Lung (tissue), 12 donors: ENCODE results near the gene SND1. TPM values are rescaled to one million over a fixed set of nuclear protein-coding genes. Genes with fewer than 3 reads are reported as not detected.
"Not testable (repeated sequence)": the region's sequence is repeated elsewhere in the genome, so short reads cannot be mapped to it uniquely, and the experiment has no call there.

Source experiments
- ATAC-seq: fragments of 200-7000 bp; cut with Tn5 transposase; one replicate; pipeline ENCODE4 v1.9.1; 2020; ENCODE audit warnings: moderate number of reproducible peaks; ENCODE audit not compliant: insufficient read depth, low FRiP score
- DNase-seq, 3 donors: peaks; one replicate each; pipeline ENCODE4 v3.0.0-alpha.2; 2013 to 2017
- H3K27ac ChIP-seq, 2 donors: one replicate each; pipeline ENCODE4 v1.5.1; 2013; ENCODE audit warnings: mild to moderate bottlenecking in 2 of 2, moderate library complexity in 2 of 2, control low read depth in 1 of 2, inconsistent platforms in 1 of 2, low read depth in 1 of 2, low read length in 1 of 2
- H3K27me3 ChIP-seq, 3 donors: one replicate each; pipeline ENCODE4 v1.5.1; 2013; ENCODE audit warnings: low read length in 2 of 3; ENCODE audit not compliant: control insufficient read depth in 3 of 3, insufficient read depth in 3 of 3
- H3K36me3 ChIP-seq, 4 donors: one replicate each; pipeline ENCODE4 v1.5.1; 2013; ENCODE audit warnings: low read length in 4 of 4, mild to moderate bottlenecking in 1 of 4, moderate library complexity in 1 of 4; ENCODE audit not compliant: control insufficient read depth in 4 of 4, insufficient read depth in 4 of 4
- H3K4me1 ChIP-seq, 5 donors: one replicate each; pipeline ENCODE4 v1.5.1; 2013; ENCODE audit warnings: low read length in 5 of 5, mild to moderate bottlenecking in 2 of 5, moderate library complexity in 1 of 5; ENCODE audit not compliant: control insufficient read depth in 5 of 5, insufficient read depth in 5 of 5
- H3K4me3 ChIP-seq: one replicate; pipeline ENCODE4 v1.5.1; 2013; ENCODE audit warnings: mild to moderate bottlenecking, control low read depth, moderate library complexity
- H3K9ac ChIP-seq, 2 donors: one replicate each; pipeline ENCODE4 v1.5.1; 2013; ENCODE audit warnings: low read length in 2 of 2, control low read depth in 1 of 2; ENCODE audit not compliant: insufficient read depth in 1 of 2
- H3K9me3 ChIP-seq, 4 donors: one replicate each; pipeline ENCODE4 v1.5.1; 2013; ENCODE audit warnings: low read length in 3 of 4, mild to moderate bottlenecking in 1 of 4, moderate library complexity in 1 of 4; ENCODE audit not compliant: control insufficient read depth in 4 of 4, insufficient read depth in 3 of 4
- WGBS, 2 donors: extraction: QIAGEN DNeasy Blood & Tissue Kit; methylation state at CpG; one replicate each; pipeline ENCODE4 v1.1.7; 2013; 5-methylcytosine and 5-hydroxymethylcytosine counted together
- polyA plus RNA-seq, 2 donors: library from polyadenylated mRNA; stranded (reverse); fragments of 200-250 nt; gene quantifications; one replicate each; pipeline ENCODE4 v1.2.1, GENCODE V29; 2013
- total RNA-seq, 2 donors: library from RNA; depleted of rRNA in 1 of 2; stranded (reverse); fragments of >200 nt in 1 of 2; gene quantifications; one replicate each; pipeline ENCODE4 v1.2.1, GENCODE V29; 2014 to 2021
- TF ChIP-seq, protein P1 (sequence below): IDR thresholded peaks from 2 replicates; pipeline ENCODE4 v1.5.1; 2012; ENCODE audit warnings: mild to moderate bottlenecking; ENCODE audit errors: control extremely low read depth, extremely low read depth
- donor health status: control.
- donor health status: control.
- donor health status: Bipolar disorder and iron deficiency.
- donor health status: healthy.
- donor health status: DM: yes; HTN: yes; CAD: no.

The SND1 gene
- total and polyA plus RNA-seq, 4 donors: 94.5 to 210 (median 137) TPM

DNA sequence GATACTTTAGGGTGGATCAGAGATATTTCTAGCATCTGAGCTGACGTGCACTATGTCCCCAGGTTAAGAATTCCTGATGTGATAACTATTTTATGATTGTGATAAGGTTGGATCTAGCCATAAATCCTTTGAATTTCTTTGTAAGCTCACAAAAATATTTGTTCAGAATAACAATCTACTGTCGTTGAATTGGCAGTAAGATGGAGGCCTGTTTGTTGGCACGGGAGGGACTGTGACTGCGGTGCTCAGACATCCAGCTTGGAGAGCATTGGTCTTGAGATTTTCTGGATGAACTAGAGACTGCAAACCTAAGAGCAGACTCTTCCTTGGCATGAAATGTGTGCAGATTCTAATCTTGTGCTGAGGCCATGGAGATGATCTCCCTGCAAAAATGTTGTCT lies 248.1 kb downstream of the SND1 start:
- Histone ChIP-seq H3K9ac (no peak overlapping the region), H3K4me1 (peaks cover 3 to 26% (median 16%) of the 10 kb centered on the region in 5 donors), H3K36me3 (no peaks in the 10 kb centered on the region), H3K27me3 (no peaks in the 10 kb centered on the region), H3K27ac (no peak overlapping the region), H3K4me3 (no peak overlapping the region), H3K9me3 (no peaks in the 10 kb centered on the region)
- ATAC-seq (no peak), DNase-seq (no peak)
- TF ChIP-seq, protein P1, sequence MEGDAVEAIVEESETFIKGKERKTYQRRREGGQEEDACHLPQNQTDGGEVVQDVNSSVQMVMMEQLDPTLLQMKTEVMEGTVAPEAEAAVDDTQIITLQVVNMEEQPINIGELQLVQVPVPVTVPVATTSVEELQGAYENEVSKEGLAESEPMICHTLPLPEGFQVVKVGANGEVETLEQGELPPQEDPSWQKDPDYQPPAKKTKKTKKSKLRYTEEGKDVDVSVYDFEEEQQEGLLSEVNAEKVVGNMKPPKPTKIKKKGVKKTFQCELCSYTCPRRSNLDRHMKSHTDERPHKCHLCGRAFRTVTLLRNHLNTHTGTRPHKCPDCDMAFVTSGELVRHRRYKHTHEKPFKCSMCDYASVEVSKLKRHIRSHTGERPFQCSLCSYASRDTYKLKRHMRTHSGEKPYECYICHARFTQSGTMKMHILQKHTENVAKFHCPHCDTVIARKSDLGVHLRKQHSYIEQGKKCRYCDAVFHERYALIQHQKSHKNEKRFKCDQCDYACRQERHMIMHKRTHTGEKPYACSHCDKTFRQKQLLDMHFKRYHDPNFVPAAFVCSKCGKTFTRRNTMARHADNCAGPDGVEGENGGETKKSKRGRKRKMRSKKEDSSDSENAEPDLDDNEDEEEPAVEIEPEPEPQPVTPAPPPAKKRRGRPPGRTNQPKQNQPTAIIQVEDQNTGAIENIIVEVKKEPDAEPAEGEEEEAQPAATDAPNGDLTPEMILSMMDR: no peak
- 63 to 87% methylated on average over 4 of the region's 4 CpGs for WGBS, 2 donors

DNA sequence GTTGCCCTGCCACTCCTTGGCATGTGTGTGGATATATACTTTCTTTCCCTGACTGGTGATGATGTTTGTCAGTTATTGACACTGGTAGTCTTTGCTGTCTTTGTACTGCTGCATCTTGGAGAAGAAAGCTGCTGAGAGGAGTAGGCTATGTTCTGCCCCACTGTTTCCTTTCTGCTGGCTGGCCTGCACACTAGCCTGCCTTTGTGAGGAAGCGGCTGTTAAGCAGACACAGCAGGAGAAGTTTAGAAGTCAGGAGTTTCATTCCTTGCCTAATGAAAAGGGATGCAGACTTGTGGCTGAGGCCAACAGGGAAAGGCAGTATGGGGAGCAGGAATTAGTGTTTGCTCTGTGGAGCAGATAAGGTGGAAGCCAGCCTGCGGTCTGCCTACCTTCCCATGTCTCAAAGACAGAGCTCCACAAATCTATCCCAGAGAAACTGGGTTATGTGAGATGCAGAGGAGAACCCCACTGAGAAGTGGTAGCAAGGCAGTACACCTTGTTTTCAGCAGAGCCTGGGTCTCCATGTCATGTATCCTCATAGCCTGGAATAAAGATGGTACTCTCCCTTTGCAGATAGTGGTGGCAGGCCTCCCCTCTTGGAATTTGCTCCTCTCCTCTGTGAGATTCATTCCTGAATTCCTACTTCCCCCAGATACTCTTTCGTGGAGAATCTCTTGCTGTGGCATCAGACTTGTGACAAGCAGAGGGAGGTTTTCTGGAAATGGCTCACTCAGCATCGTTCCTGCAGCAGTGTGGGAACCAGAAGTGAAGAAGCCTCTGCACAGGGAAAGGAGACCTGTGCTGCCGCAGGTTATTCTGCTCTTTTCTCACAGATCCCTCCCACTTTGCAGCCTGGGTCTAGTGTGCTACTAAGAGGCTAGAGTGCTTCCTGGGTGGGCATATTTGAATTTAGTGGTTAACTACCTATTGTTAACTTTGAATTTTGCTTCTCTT lies 249.0 kb downstream of the SND1 start:
- peak in 1 of 3 donors; percentile 57 for DNase-seq
- Histone ChIP-seq H3K4me1 (peaks cover under 1 to 26% (median 16%) of the 10 kb centered on the region in 5 donors), H3K27me3 (no peaks in the 10 kb centered on the region), H3K9ac (peak overlapping the region in 1 of 2 donors; percentile 26), H3K9me3 (no peaks in the 10 kb centered on the region), H3K27ac (no peak overlapping the region), H3K36me3 (peaks cover 0 to 3% (median 0%) of the 10 kb centered on the region in 4 donors), H3K4me3 (no peak overlapping the region)
- 68 to 69% methylated on average over 5 of the region's 5 CpGs for WGBS, 2 donors
- ATAC-seq: no peak
- TF ChIP-seq, protein P1: no peak

DNA sequence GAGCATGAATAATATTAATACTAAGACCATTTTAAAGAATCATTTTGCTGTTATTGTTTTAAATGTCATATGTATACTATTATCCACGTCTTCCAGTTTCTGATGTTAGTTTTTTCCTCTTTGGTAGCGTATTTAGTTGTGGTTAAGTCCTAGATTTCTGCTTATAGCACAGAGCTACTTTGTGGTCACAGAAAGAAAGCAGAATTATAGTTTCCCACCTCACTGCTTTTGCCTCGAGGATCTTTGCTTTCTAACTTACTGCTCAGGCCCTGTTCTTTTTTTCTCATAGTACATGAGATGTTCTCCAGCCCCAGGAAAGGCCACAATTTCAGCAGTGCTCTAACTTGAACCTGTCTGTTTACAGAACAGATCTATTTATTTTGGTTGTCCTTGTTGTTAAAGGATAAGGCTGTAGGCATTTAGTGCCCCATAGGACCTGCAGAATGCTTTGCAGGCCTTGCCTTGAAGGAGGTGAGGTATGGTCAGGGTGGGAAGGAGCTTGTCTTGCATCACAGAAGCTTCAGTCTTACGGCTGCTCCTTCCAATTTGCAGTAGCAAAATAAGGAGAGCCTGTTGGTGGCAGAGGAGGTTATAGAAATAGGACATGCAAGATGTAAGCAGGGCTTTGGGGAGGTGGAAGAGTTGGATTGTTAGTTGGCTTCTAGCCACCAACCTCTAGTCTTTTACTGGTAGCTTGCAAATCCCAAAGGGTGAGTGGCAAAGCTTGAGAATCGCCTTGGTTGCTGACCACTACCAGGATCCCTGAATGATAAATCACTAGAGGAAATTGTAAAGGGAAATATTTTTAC lies 250.1 kb downstream of the SND1 start:
- 58 to 81% methylated on average over 5 of the region's 5 CpGs for whole genome bisulfite sequencing, 2 donors
- TF ChIP-seq, protein P1: no peak
- DNase-seq: peak in 1 of 3 donors; percentile 26

DNA sequence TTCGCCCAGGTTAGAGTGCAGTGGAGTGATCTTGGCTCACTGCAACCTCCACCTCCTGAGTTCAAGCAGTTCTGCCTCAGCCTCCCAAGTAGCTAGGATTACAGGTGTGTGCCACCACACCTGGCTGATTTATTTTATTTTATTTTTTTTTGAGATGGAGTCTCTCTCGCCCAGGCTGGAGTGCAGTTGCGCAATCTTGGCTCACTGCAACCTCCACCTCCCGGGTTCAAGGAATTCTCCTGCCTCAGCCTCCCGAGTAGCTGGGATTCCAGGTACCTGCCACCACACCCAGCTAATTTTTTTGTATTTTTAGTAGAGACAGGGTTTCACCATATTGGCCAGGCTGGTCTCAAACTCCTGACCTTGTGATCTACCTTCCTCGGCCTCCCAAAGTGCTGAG lies 250.8 kb downstream of the SND1 start:
- DNase-seq, ATAC-seq, H3K9me3 ChIP-seq, H3K27ac ChIP-seq, H3K4me3 ChIP-seq, H3K9ac ChIP-seq, H3K36me3 ChIP-seq, H3K27me3 ChIP-seq: not testable (repeated sequence)
- H3K4me1 ChIP-seq: peaks cover 0 to 26% (median 16%) of the 10 kb centered on the region in 5 donors
- 92% methylated on average over 6 of the region's 6 CpGs for WGBS, 2 donors

More for the DNA sequence above, 250.1 kb downstream of the SND1 start:
- Histone ChIP-seq H3K9ac (no peak overlapping the region), H3K36me3 (peaks cover 0 to 3% (median 0%) of the 10 kb centered on the region in 4 donors), H3K9me3 (no peaks in the 10 kb centered on the region), H3K4me3 (no peak overlapping the region), H3K4me1 (peaks cover 0 to 26% (median 16%) of the 10 kb centered on the region in 5 donors), H3K27me3 (no peaks in the 10 kb centered on the region), H3K27ac (no peak overlapping the region)
- ATAC-seq: no peak
